Measurements from ENCODE around the gene METTL24. TPM values are rescaled to one million over a fixed set of nuclear protein-coding genes. Genes with fewer than 3 reads are reported as not detected.

Gene METTL24
- total and polyA plus RNA-seq, 2 of the 8 experiments (the other 6 are each of a cell fraction or from before 2014, with no cell fraction given): 0.30 to 0.39 TPM

DNA sequence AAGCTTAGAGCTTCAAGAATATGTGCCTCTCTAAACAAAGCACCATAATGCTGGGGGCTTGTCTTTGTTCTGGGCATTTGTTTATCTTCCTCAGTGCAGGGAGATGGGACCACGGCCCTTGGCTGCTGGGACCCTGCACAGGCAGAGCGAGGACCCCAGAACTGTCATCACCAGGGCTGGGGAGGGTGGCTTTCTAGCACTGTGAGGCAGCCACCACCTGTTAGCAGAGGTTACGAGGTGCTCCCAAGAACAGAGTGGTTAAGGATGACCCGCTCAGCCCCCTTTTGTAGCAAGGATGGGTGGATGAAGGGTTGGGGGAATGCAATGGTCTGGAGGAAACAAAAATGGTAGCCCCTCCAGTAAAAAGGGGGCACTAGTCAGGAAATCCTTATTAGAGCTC is 34.9 kb downstream of the METTL24 start:
- no peak for DNase-seq (ENCODE audit: low read depth in 1 of 2, low spot score in 2 of 2)
- H2AFZ ChIP-seq (ENCODE audit: low read length): no peak overlapping the region
- 85% methylated on average over 4 of the region's 4 CpGs; no CpG with 5 or more reads in 1 of the 2 experiments for WGBS, 2 experiments (ENCODE audit: extremely low coverage in 1 of 2, insufficient coverage in 1 of 2, insufficient read length in 1 of 2, insufficient replicate concordance in 2 of 2, low coverage in 1 of 2, low lambda C conversion rate in 2 of 2, missing lambda C conversion rate in 1 of 2)
- TF ChIP-seq, protein P1, sequence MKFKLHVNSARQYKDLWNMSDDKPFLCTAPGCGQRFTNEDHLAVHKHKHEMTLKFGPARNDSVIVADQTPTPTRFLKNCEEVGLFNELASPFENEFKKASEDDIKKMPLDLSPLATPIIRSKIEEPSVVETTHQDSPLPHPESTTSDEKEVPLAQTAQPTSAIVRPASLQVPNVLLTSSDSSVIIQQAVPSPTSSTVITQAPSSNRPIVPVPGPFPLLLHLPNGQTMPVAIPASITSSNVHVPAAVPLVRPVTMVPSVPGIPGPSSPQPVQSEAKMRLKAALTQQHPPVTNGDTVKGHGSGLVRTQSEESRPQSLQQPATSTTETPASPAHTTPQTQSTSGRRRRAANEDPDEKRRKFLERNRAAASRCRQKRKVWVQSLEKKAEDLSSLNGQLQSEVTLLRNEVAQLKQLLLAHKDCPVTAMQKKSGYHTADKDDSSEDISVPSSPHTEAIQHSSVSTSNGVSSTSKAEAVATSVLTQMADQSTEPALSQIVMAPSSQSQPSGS (IDR thresholded peaks at IDR 0.05; ENCODE audit: low read length): no peak

More for the DNA sequence above, 34.9 kb downstream of the METTL24 start:
- H2AK5ac ChIP-seq (ENCODE audit: low read depth, low read length): no peak overlapping the region
- no peak for FAIRE-seq
- ChIA-PET POLR2A (ENCODE audit: partially characterized antibody) (interaction anchor here (0.8 kb wide), 1 partner anchor 25 kb away, joined by 4 read pairs; no protein-coding TSS in a partner anchor), CTCF (ENCODE audit: partially characterized antibody) (interaction anchor here (0.7 to 1.2 kb wide), 3 partner anchors 66 to 270 kb away, joined by 3 read pairs; no protein-coding TSS in a partner anchor)
- no peak overlapping the region for H4K5ac ChIP-seq (ENCODE audit: insufficient read length, low read depth, low read length)
- H3K36me3 ChIP-seq (ENCODE audit: control insufficient read depth in 2 of 4, insufficient read depth in 4 of 4, low read length in 3 of 4): no peaks in the 10 kb centered on the region
- no peaks in the 10 kb centered on the region for H4K20me1 ChIP-seq (replicated peaks in 1 of 2; ENCODE audit: control insufficient read depth in 1 of 2, insufficient read depth in 2 of 2, low read length in 2 of 2)
- no peak overlapping the region for H3K4me3 ChIP-seq (ENCODE audit: extremely low read depth in 1 of 4, insufficient read depth in 2 of 4, low read depth in 3 of 4, low read length in 4 of 4)
- H2BK12ac ChIP-seq (ENCODE audit: low read depth, low read length): no peak overlapping the region
- no peak overlapping the region for H3K14ac ChIP-seq (ENCODE audit: insufficient read length)
- no peak overlapping the region for H4K91ac ChIP-seq (replicated peaks; ENCODE audit: insufficient read length, low read length)
- H3K4me1 ChIP-seq (replicated peaks in 1 of 4; ENCODE audit: control insufficient read depth in 3 of 4, insufficient read depth in 4 of 4, low read length in 3 of 4): peaks cover 3 to 6% (median 4%) of the 10 kb centered on the region in 4 experiments; a peak in 5 of 7 replicates
- 0 out of 4 replicates have a peak overlapping the region, but pooled peaks of 1 of the 2 experiments have one; percentile 26 for H3K4me2 ChIP-seq (ENCODE audit: insufficient read depth in 1 of 2, low read depth in 2 of 2, low read length in 2 of 2)
- no peak overlapping the region for H3K23ac ChIP-seq (ENCODE audit: insufficient read length)
- no peaks in the 10 kb centered on the region for H3K9me3 ChIP-seq (ENCODE audit: insufficient read depth in 2 of 2, low read depth in 1 of 2, low read length in 1 of 2)
- H3K18ac ChIP-seq (ENCODE audit: extremely low read depth, low read length): no peak overlapping the region
- H2BK5ac ChIP-seq (ENCODE audit: low read depth, low read length): no peak overlapping the region
- no peak overlapping the region for H2BK15ac ChIP-seq (ENCODE audit: low read length)
- H3K9ac ChIP-seq (replicated peaks in 1 of 4; ENCODE audit: extremely low read depth in 1 of 4, low read depth in 3 of 4, low read length in 3 of 4): no peak overlapping the region
- H3K56ac ChIP-seq (replicated peaks; ENCODE audit: insufficient read length, low read depth, low read length): no peak overlapping the region
- H4K8ac ChIP-seq (ENCODE audit: extremely low read depth, insufficient read depth, low read length): no peak overlapping the region
- H2BK120ac ChIP-seq (replicated peaks; ENCODE audit: low read depth, low read length): no peak overlapping the region
- no peaks in the 10 kb centered on the region for H3K79me1 ChIP-seq (ENCODE audit: low read depth, low read length)
- no peaks in the 10 kb centered on the region for H3K79me2 ChIP-seq (ENCODE audit: control insufficient read depth in 1 of 2, insufficient read depth in 2 of 2, low read length in 2 of 2)
- no peak overlapping the region for H3K27ac ChIP-seq (ENCODE audit: low read depth, low read length)
- H2BK20ac ChIP-seq (ENCODE audit: low read length): no peak overlapping the region
- H3K27me3 ChIP-seq (replicated peaks in 1 of 4; ENCODE audit: control insufficient read depth in 3 of 4, extremely low read depth in 1 of 4, insufficient read depth in 3 of 4, low read length in 3 of 4): no peaks in the 10 kb centered on the region
- no peak overlapping the region for H3K4ac ChIP-seq (replicated peaks; ENCODE audit: insufficient read length, low read depth, low read length)
- H3K23me2 ChIP-seq (ENCODE audit: low read depth, low read length): no peaks in the 10 kb centered on the region
